ENCODE measurements around the gene TFB1M.

The TFB1M gene

GRCh38 chr6:155207223-155207622, 107.1 kb downstream of the TFB1M start:
- DNase-seq (ENCODE audit: low read depth in 2 of 2), result no peak
